GM23338 (cell line): ENCODE data around the gene PGS1. TPM values are rescaled to one million over a fixed set of nuclear protein-coding genes. Genes with fewer than 3 reads are reported as not detected.

Experiments
- ATAC-seq: fragments of 200-7000 bp; cut with Tn5 transposase; 3 replicates; pipeline ENCODE4 v1.9.1; 2020
- DNase-seq: peaks from one replicate; pipeline ENCODE4 v3.0.0-alpha.2; 2015; ENCODE audit warnings: low spot score
- H2AFZ ChIP-seq: fragments of 200-600 bp; sonication (generic); 2 replicates; pipeline ENCODE4 v1.8.0; 2016; ENCODE audit warnings: antibody characterized with exemption, mild to moderate bottlenecking, moderate library complexity
- H3F3A ChIP-seq: fragments of 200-600 bp; sonication (generic); replicated peaks from 2 replicates; pipeline ENCODE4 v1.8.0; 2017; ENCODE audit warnings: antibody characterized with exemption, mixed run types, low read depth
- H3K27ac ChIP-seq: fragments of 200-600 bp; sonication (generic); 2 replicates; pipeline ENCODE4 v1.6.1; 2016; ENCODE audit warnings: low read depth
- H3K27me3 ChIP-seq: fragments of 200-600 bp; sonication (generic); 2 replicates; pipeline ENCODE4 v1.8.0; 2016; ENCODE audit warnings: mild to moderate bottlenecking, mixed run types, moderate library complexity; ENCODE audit not compliant: insufficient read depth
- H3K36me3 ChIP-seq: fragments of 200-600 bp; sonication (generic); 2 replicates; pipeline ENCODE4 v1.8.0; 2016; ENCODE audit warnings: mild to moderate bottlenecking; ENCODE audit not compliant: insufficient read depth
- H3K4me1 ChIP-seq: fragments of 200-600 bp; sonication (generic); 2 replicates; pipeline ENCODE4 v1.8.0; 2016; ENCODE audit warnings: mild to moderate bottlenecking, moderate library complexity; ENCODE audit not compliant: insufficient read depth
- H3K4me2 ChIP-seq: fragments of 200-600 bp; sonication (generic); 2 replicates; pipeline ENCODE4 v1.7.1; 2017; ENCODE audit warnings: mixed run types
- H3K4me3 ChIP-seq: fragments of 200-600 bp; sonication (generic); 2 replicates; pipeline ENCODE4 v1.6.1; 2016; ENCODE audit warnings: mixed run types
- H3K79me2 ChIP-seq: fragments of 200-600 bp; sonication (generic); replicated peaks from 2 replicates; pipeline ENCODE4 v1.8.0; 2017; ENCODE audit warnings: mild to moderate bottlenecking; ENCODE audit not compliant: insufficient read depth
- H3K9me2 ChIP-seq: fragments of 200-600 bp; sonication (generic); 2 replicates; pipeline ENCODE4 v1.8.0; 2017; ENCODE audit not compliant: insufficient read depth
- H4K20me1 ChIP-seq: fragments of 200-600 bp; sonication (generic); replicated peaks from 2 replicates; pipeline ENCODE4 v1.8.0; 2017; ENCODE audit warnings: mild to moderate bottlenecking; ENCODE audit not compliant: insufficient read depth
- H3K27ac Mint-ChIP-seq: 2 replicates; pipeline ENCODE4 v1.8.0; 2020; ENCODE audit warnings: inconsistent platforms, mild to moderate bottlenecking, moderate library complexity, mixed read lengths
- H3K27me3 Mint-ChIP-seq: 3 replicates; pipeline ENCODE4 v1.8.0; 2022; ENCODE audit warnings: low read depth, mild to moderate bottlenecking, moderate library complexity, mixed read lengths, inconsistent platforms; ENCODE audit not compliant: insufficient read depth, poor library complexity
- H3K36me3 Mint-ChIP-seq: 3 replicates; pipeline ENCODE4 v1.8.0; 2021; ENCODE audit warnings: low read depth, mild to moderate bottlenecking, inconsistent platforms, moderate library complexity, mixed read lengths
- H3K4me1 Mint-ChIP-seq: 3 replicates; pipeline ENCODE4 v1.8.0; 2020; ENCODE audit warnings: mild to moderate bottlenecking, inconsistent platforms, mixed read lengths
- H3K4me3 Mint-ChIP-seq: 3 replicates; pipeline ENCODE4 v1.8.0; 2021; ENCODE audit warnings: moderate library complexity, mild to moderate bottlenecking, inconsistent platforms, mixed read lengths
- H3K9me3 Mint-ChIP-seq: 3 replicates; pipeline ENCODE4 v1.8.0; 2020; ENCODE audit warnings: moderate library complexity, mild to moderate bottlenecking, inconsistent platforms, mixed read lengths
- CTCF ChIP-seq, 2 experiments: fragments of 200-600 bp in 1 of 2; sonication (generic) in 1 of 2; conservative IDR thresholded peaks; 2 replicates each; pipeline versions ENCODE4 v1.5.1 to v1.6.1; 2016 to 2017; ENCODE audit warnings: antibody characterized with exemption in 2 of 2, low read depth in 2 of 2, mild to moderate bottlenecking in 2 of 2, moderate library complexity in 1 of 2
- EZH2phosphoT487 ChIP-seq: fragments of 200-600 bp; sonication (generic); IDR thresholded peaks from one replicate; pipeline ENCODE4 v1.8.1; 2018; ENCODE audit warnings: antibody characterized with exemption; ENCODE audit not compliant: unreplicated experiment
- POLR2AphosphoS5 ChIP-seq: IDR thresholded peaks from 2 replicates; pipeline ENCODE4 v1.6.1; 2016; ENCODE audit warnings: antibody characterized with exemption, low read depth
- STAT1 ChIP-seq: IDR thresholded peaks from one replicate; pipeline ENCODE4 v1.6.1; 2016; ENCODE audit warnings: antibody characterized with exemption; ENCODE audit not compliant: unreplicated experiment
- ZNF114 ChIP-seq: fragments of 250-450 bp; sonication (Bioruptor Pico); IDR thresholded peaks from 2 replicates; pipeline ENCODE4 v1.5.0; 2020; ENCODE audit warnings: mild to moderate bottlenecking, moderate library complexity
- ZNF462 ChIP-seq: fragments of 250-450 bp; sonication (Bioruptor Pico); IDR thresholded peaks from 2 replicates; pipeline ENCODE4 v1.5.0; 2020; ENCODE audit warnings: mild to moderate bottlenecking, moderate library complexity
- polyA plus RNA-seq: library from polyadenylated mRNA; unstranded; fragments of >200 nt; fragmentation: Nextera tagmentation; extraction: Ambion mirVana; gene quantifications from 2 replicates; pipeline ENCODE4 v1.2.1, GENCODE V29; 2016
- total RNA-seq: library from RNA; depleted of rRNA; stranded (reverse); fragments of >200 nt; shearing (Covaris generic); gene quantifications from 2 replicates; pipeline ENCODE4 v1.2.3, GENCODE V29; 2014

PGS1 gene
- total and polyA plus RNA-seq, 2 experiments from 2014 or later = 43.9 to 67.1 TPM

GRCh38 chr17:78428836-78429617 is 50.6 kb downstream of the PGS1 start (continued):
- TF ChIP-seq ZNF462 (no peak), ZNF114 (no peak)

- H3F3A ChIP-seq = 0 out of 2 replicates have a peak, but pooled peaks cover 8% of the 10 kb centered on the region
- H3K79me2 ChIP-seq = no peaks in the 10 kb centered on the region
- Mint-ChIP-seq H3K9me3 (no peaks in the 10 kb centered on the region), H3K27ac (no peak overlapping the region), H3K4me1 (peaks cover 31% of the 10 kb centered on the region), H3K36me3 (peaks cover 26% of the 10 kb centered on the region), H3K4me3 (no peak overlapping the region), H3K27me3 (peaks cover 19% of the 10 kb centered on the region)
- H3K4me1 ChIP-seq = peaks cover 6% of the 10 kb centered on the region; the same call in 1 of the 2 replicates
- no peaks in the 10 kb centered on the region for H3K27me3 ChIP-seq
- H3K4me2 ChIP-seq = no peak overlapping the region
- TF ChIP-seq STAT1 = no peak
- no peak for TF ChIP-seq EZH2phosphoT487
- TF ChIP-seq POLR2AphosphoS5 = no peak
- no peak for TF ChIP-seq CTCF (conservative IDR thresholded peaks at IDR 0.05; ENCODE audit: low read depth in 2 of 2)
- peaks cover 3% of the 10 kb centered on the region; the same call in 1 of the 2 replicates for H4K20me1 ChIP-seq
- no peaks in the 10 kb centered on the region for H3K9me2 ChIP-seq
- H3K4me3 ChIP-seq = no peak overlapping the region
- H3K27ac ChIP-seq = no peak overlapping the region
- no peaks in the 10 kb centered on the region; the same call in 1 of the 2 replicates for H3K36me3 ChIP-seq
- DNase-seq (no peak), ATAC-seq (no peak)
- no peak overlapping the region for H2AFZ ChIP-seq
These were observed 51.2 kb downstream of the PGS1 start for GRCh38 chr17:78429618-78429995.
